Epithelial cell of esophagus (primary cell): ENCODE measurements around the gene PRLHR.

Experiments
- DNase-seq: peaks from one replicate; pipeline ENCODE4 v3.0.0; 2010; ENCODE audit warnings: low read depth
- H3K4me3 ChIP-seq: 2 replicates; pipeline ENCODE4 v1.5.1; 2011; ENCODE audit warnings: mild to moderate bottlenecking, low read length, control low read depth
- TF ChIP-seq, protein P1 (sequence below): IDR thresholded peaks from 2 replicates; pipeline ENCODE4 v1.5.1; 2011; ENCODE audit warnings: low read depth, mild to moderate bottlenecking, low read length, control low read depth, inconsistent platforms; ENCODE audit not compliant: insufficient read depth; ENCODE audit errors: missing control alignments

PRLHR gene

DNA sequence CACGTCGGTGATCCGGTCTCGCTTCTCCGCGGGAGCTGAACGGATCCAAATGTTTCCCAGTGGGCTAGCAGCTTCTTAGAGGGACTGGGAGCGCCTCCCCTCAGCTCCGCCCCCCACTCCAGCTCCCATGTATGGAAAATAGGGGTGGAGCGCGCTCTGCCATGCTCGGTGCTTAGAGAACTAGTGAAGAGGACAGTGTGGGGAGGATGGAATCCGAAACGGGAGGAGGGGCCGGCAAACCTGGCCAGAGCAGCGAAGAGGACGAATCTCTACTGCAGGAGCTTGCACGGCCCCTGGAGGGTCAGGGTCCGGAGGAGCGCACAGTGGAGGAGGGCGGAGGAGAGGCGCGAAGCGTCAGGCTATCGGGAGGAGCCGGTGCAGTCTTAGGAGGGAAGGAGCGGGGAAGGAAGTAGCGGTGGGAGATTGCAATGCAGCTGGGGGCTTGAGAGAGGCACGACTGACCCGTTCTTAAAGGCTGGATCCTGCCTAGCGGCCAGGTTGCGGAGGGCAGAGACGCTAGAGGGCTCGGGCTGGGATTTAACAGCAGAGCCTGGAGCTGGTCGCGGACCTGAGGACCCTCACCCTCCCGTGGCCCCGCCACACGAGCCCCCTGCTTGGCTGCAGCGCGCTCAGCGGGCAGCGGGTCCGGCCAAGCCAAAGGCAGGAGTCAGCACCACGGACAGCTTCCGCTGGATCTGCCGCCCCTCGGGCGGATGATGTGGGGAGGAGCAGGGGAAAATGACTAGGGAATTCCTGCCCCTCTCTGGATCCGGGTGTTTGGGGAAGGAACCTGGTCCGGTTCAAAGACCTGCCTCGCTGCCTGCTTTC is at the start of gene PRLHR:
Gene PRLHR (minus strand): TSS at position 51 of the 828 bp plus-strand sequence. CDS start 404 bp downstream, outside the sequence.
- TF ChIP-seq, protein P1, sequence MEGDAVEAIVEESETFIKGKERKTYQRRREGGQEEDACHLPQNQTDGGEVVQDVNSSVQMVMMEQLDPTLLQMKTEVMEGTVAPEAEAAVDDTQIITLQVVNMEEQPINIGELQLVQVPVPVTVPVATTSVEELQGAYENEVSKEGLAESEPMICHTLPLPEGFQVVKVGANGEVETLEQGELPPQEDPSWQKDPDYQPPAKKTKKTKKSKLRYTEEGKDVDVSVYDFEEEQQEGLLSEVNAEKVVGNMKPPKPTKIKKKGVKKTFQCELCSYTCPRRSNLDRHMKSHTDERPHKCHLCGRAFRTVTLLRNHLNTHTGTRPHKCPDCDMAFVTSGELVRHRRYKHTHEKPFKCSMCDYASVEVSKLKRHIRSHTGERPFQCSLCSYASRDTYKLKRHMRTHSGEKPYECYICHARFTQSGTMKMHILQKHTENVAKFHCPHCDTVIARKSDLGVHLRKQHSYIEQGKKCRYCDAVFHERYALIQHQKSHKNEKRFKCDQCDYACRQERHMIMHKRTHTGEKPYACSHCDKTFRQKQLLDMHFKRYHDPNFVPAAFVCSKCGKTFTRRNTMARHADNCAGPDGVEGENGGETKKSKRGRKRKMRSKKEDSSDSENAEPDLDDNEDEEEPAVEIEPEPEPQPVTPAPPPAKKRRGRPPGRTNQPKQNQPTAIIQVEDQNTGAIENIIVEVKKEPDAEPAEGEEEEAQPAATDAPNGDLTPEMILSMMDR, result no peak
- peak; percentile 34 for DNase-seq
- no peak within 1 kb of the TSS for H3K4me3 ChIP-seq

GRCh38 chr10:118642228-118642627 is 46.8 kb upstream of the PRLHR start:
- no peak for DNase-seq
- TF ChIP-seq, protein P1, result no peak
- H3K4me3 ChIP-seq, result no peak overlapping the region

- TF ChIP-seq, protein P1, result no peak
- DNase-seq, result no peak
- no peak overlapping the region for H3K4me3 ChIP-seq
Measured at GRCh38 chr10:118638680-118639079, 43.2 kb upstream of the PRLHR start.

GRCh38 chr10:118635674-118636402 is 40.4 kb upstream of the PRLHR start:
- TF ChIP-seq, protein P1, result no peak
- H3K4me3 ChIP-seq, result no peak overlapping the region
- no peak for DNase-seq

DNA sequence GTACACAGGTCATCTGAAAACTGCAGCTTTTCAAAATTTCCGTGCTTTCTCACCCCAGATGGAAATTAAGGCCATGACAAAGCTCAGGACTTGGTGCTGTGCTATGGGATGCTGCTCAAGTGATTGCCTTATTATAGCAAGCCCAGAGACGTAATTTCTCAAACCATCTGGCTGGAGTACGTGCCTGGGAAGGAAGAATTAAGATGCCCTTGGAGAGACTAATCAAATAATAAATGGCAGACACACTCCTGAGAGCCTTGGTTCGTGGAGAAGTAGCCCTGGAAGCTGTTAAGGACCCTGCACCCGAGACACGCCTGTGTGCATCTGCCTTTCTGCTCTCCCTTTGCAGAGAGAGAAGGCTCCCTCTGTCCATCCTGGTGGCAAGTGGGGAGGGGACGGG is 38.3 kb upstream of the PRLHR start:
- TF ChIP-seq, protein P1, result no peak

GRCh38 chr10:118629211-118629610 is 33.8 kb upstream of the PRLHR start:
- TF ChIP-seq, protein P1, result no peak
- DNase-seq, result no peak
- H3K4me3 ChIP-seq, result no peak overlapping the region

More for the DNA sequence above, 38.3 kb upstream of the PRLHR start:
- no peak overlapping the region for H3K4me3 ChIP-seq
- no peak for DNase-seq
